WTC11 (cell line): ENCODE measurements around the gene CLEC16A.

Experiments
- ESRRA ChIP-seq: sonication (generic); formaldehyde crosslinking; IDR thresholded peaks from 2 replicates; pipeline ENCODE4 v1.8.1; 2022; ENCODE audit warnings: mild to moderate bottlenecking, missing genetic modification reagents, borderline replicate concordance
- NFYB ChIP-seq: sonication (generic); formaldehyde crosslinking; conservative IDR thresholded peaks from 2 replicates; pipeline ENCODE4 v1.8.0; 2022; ENCODE audit warnings: low read depth, missing genetic modification reagents
- SMAD3 ChIP-seq: sonication (generic); formaldehyde crosslinking; IDR thresholded peaks from 2 replicates; pipeline ENCODE4 v1.8.0; 2022; ENCODE audit warnings: missing genetic modification reagents, mild to moderate bottlenecking, borderline replicate concordance
- TEAD1 ChIP-seq: sonication (generic); formaldehyde crosslinking; IDR thresholded peaks from 2 replicates; pipeline ENCODE4 v1.8.0; 2022; ENCODE audit warnings: mild to moderate bottlenecking, missing genetic modification reagents
- ZNF671 ChIP-seq: fragments of 250-450 bp; sonication (Bioruptor Pico); IDR thresholded peaks from 2 replicates; pipeline ENCODE4 v1.8.0; 2021; ENCODE audit warnings: mild to moderate bottlenecking
- TF ChIP-seq, protein P1 (sequence below): fragments of 200-600 bp; IDR thresholded peaks from 2 replicates; pipeline ENCODE4 v1.8.0; 2022; ENCODE audit warnings: antibody characterized with exemption
- TF ChIP-seq, protein P2 (sequence below): sonication (generic); formaldehyde crosslinking; IDR thresholded peaks from 2 replicates; pipeline ENCODE4 v1.8.1; 2022; ENCODE audit warnings: mild to moderate bottlenecking, moderate library complexity, missing genetic modification reagents
- TF ChIP-seq, protein P3 (sequence below): fragments of 250-450 bp; sonication (Bioruptor Pico); IDR thresholded peaks from 2 replicates; pipeline ENCODE4 v1.9.0; 2021; ENCODE audit warnings: mild to moderate bottlenecking
- TF ChIP-seq, protein P4 (sequence below): sonication (generic); formaldehyde crosslinking; IDR thresholded peaks from 2 replicates; pipeline ENCODE4 v1.8.0; 2022; ENCODE audit warnings: mild to moderate bottlenecking, missing genetic modification reagents

- TF ChIP-seq NFYB (CRISPR knock-in tag) (no peak), ZNF671 (CRISPR knock-in tag) (no peak), SMAD3 (no peak), TEAD1 (CRISPR knock-in tag) (no peak), ESRRA (no peak)
- TF ChIP-seq, protein P1, sequence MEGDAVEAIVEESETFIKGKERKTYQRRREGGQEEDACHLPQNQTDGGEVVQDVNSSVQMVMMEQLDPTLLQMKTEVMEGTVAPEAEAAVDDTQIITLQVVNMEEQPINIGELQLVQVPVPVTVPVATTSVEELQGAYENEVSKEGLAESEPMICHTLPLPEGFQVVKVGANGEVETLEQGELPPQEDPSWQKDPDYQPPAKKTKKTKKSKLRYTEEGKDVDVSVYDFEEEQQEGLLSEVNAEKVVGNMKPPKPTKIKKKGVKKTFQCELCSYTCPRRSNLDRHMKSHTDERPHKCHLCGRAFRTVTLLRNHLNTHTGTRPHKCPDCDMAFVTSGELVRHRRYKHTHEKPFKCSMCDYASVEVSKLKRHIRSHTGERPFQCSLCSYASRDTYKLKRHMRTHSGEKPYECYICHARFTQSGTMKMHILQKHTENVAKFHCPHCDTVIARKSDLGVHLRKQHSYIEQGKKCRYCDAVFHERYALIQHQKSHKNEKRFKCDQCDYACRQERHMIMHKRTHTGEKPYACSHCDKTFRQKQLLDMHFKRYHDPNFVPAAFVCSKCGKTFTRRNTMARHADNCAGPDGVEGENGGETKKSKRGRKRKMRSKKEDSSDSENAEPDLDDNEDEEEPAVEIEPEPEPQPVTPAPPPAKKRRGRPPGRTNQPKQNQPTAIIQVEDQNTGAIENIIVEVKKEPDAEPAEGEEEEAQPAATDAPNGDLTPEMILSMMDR: no peak
- TF ChIP-seq, protein P2, sequence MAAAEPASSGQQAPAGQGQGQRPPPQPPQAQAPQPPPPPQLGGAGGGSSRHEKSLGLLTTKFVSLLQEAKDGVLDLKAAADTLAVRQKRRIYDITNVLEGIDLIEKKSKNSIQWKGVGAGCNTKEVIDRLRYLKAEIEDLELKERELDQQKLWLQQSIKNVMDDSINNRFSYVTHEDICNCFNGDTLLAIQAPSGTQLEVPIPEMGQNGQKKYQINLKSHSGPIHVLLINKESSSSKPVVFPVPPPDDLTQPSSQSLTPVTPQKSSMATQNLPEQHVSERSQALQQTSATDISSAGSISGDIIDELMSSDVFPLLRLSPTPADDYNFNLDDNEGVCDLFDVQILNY (CRISPR knock-in tag): no peak
- TF ChIP-seq, protein P3, sequence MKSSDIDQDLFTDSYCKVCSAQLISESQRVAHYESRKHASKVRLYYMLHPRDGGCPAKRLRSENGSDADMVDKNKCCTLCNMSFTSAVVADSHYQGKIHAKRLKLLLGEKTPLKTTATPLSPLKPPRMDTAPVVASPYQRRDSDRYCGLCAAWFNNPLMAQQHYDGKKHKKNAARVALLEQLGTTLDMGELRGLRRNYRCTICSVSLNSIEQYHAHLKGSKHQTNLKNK (CRISPR knock-in tag): no peak
- TF ChIP-seq, protein P4, sequence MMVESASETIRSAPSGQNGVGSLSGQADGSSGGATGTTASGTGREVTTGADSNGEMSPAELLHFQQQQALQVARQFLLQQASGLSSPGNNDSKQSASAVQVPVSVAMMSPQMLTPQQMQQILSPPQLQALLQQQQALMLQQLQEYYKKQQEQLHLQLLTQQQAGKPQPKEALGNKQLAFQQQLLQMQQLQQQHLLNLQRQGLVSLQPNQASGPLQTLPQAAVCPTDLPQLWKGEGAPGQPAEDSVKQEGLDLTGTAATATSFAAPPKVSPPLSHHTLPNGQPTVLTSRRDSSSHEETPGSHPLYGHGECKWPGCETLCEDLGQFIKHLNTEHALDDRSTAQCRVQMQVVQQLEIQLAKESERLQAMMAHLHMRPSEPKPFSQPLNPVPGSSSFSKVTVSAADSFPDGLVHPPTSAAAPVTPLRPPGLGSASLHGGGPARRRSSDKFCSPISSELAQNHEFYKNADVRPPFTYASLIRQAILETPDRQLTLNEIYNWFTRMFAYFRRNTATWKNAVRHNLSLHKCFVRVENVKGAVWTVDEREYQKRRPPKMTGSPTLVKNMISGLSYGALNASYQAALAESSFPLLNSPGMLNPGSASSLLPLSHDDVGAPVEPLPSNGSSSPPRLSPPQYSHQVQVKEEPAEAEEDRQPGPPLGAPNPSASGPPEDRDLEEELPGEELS (CRISPR knock-in tag): no peak
Measured at GRCh38 chr16:11006656-11007055, 62.3 kb downstream of the CLEC16A start.
